GM12873 (cell line): ENCODE measurements around the gene AKT1.
A peak's percentile ranks its signal among the peaks of the same experiment; 100 is the strongest.

Source experiments
- TF ChIP-seq, protein P1 (sequence below): IDR thresholded peaks from 2 replicates; pipeline ENCODE4 v1.5.1; 2012; ENCODE audit warnings: low read depth, mild to moderate bottlenecking, moderate library complexity, low read length, control low read depth; ENCODE audit not compliant: insufficient read depth; ENCODE audit errors: missing control alignments

Gene AKT1

DNA sequence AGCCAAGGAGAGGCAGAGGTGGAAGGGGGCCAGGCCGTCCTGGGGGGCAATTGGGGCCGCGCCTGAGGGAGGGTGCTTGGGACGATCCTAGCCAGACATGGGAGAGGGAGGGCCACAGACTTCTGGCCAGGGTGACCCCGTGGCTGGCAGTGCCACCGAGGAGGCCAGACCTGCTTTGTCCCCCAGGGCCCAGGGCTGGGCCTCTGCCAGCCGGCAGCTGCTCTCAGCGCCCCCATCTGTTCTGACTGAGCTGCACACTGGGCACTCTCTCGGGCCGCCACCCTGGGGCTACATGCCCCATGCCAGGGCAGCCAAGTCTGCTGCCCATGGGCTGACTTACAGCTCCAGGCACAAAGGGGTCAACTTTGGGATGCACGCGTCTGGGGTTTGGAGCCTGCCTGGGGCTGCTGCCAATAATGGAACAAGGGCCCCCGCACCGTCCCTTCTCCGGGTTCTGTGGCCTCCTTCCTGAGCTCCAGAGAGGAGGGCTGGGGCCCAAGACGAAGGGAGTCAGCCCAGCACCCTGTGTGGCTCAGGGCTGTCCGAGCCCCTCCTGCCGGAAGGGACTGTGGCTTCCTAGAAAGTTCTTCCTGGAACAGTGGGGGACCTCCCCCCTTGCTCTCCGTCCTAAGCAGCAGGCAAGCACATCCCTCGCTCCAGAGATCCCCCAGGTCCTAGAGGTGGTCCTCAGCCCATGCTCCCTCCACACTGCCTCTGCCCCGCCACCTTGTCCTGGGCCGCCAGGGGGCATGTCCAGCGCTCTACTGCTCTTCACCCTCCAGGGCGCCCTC, 70.4 kb downstream of the AKT1 start:
- TF ChIP-seq, protein P1, sequence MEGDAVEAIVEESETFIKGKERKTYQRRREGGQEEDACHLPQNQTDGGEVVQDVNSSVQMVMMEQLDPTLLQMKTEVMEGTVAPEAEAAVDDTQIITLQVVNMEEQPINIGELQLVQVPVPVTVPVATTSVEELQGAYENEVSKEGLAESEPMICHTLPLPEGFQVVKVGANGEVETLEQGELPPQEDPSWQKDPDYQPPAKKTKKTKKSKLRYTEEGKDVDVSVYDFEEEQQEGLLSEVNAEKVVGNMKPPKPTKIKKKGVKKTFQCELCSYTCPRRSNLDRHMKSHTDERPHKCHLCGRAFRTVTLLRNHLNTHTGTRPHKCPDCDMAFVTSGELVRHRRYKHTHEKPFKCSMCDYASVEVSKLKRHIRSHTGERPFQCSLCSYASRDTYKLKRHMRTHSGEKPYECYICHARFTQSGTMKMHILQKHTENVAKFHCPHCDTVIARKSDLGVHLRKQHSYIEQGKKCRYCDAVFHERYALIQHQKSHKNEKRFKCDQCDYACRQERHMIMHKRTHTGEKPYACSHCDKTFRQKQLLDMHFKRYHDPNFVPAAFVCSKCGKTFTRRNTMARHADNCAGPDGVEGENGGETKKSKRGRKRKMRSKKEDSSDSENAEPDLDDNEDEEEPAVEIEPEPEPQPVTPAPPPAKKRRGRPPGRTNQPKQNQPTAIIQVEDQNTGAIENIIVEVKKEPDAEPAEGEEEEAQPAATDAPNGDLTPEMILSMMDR, result peak; percentile 19

DNA sequence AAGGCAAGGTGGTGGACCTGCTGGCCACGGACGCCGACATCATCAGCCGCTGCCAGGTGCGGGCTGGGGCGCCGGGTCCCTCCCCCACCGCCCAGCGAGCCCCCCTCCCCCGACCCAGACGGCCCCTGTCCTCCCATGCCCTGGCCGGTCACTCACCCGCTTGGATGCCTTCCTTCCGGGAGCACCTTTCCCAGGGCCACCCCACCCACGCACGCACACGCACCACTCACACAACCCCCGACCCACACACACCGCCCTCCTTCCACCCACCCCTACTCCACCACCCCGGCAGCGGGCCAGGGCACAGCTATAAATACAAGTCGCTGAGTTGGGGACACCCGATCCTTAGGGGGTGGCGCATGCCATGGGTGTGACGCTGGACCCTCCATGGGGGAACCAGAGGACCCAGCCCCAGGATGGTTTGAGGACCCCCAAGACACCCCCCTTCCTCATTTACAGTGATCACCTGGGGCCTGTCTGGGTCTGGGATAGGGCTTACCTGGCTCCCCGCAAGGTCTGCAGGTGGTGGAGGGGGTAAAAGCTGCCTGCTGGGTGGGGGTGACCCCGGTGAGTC, 71.1 kb downstream of the AKT1 start:
- TF ChIP-seq, protein P1, result no peak

DNA sequence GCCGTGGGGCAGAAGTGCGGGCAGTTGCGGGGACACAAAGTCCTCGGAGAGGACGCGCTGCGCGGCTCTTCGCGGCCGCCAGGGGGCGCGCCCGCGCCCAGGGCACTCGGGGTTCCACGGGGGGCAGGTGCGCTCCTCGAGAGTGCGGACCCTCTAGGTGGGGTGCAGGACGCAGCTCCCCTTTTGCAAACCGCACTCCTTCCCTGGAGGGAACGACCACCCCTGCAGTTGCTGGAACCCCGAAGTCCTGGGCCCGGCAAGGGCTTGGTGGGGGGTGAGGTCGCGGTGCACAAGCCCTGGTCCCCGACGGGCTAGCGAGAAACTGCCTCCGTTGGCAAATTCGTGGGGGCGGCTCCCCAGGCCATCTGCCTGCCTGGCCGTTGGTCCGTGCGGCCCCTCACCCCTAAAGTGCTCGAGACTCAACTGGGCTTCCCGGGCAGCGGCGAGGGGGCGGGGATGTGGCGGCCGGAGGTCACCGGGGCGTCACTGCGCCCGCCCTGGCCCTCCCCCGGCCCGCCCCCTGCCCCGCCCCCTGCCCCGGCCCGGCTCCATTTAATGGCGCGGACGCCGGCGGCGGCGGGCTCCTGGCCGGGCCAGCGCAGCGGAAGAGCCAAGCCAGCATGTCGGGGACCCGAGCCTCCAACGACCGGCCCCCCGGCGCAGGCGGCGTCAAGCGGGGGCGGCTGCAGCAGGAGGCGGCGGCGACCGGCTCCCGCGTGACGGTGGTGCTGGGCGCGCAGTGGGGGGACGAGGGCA, 71.7 kb downstream of the AKT1 start, which contains the start of gene ADSS1:
ADSS1 (plus strand) TSS at position 579 of the 756 bp plus-strand sequence; CDS start at position 621, 42 bp downstream.
- TF ChIP-seq, protein P1, result peak; percentile 98

DNA sequence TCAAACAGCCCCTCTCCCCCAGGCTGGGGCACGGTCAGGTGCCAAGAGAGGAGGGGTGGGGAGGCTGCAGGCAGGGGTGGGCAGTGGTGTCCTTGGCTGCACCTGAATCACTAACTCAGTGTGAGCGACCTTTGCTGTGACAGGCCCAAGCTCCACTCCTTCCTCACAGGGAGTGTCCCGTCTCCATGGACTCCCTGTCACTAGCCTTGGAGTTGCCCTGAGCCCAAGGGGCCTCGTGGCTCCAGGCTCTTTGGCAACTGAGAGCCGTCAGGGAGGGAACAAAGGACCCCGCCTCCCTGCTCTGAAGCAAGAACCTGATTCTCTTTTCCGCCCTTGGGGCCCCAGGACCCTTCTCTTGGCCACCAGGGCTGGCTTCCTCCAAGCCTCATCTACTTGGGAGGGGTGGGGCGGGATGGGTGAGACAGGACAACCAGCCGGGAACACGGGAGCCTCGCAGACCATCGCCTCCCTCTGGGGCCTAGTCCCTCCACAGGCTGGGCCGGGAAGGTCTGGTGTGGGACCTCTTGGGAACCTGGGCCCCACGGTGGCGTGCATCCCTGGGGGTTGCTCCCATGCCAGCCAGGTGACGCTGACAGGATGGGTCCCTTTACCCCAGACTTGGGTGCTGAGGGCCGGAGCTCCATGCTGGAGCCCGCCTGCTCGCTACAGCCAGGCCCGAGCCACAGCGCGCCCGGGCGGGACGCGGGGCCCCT, 72.5 kb downstream of the AKT1 start:
- TF ChIP-seq, protein P1, result no peak

DNA sequence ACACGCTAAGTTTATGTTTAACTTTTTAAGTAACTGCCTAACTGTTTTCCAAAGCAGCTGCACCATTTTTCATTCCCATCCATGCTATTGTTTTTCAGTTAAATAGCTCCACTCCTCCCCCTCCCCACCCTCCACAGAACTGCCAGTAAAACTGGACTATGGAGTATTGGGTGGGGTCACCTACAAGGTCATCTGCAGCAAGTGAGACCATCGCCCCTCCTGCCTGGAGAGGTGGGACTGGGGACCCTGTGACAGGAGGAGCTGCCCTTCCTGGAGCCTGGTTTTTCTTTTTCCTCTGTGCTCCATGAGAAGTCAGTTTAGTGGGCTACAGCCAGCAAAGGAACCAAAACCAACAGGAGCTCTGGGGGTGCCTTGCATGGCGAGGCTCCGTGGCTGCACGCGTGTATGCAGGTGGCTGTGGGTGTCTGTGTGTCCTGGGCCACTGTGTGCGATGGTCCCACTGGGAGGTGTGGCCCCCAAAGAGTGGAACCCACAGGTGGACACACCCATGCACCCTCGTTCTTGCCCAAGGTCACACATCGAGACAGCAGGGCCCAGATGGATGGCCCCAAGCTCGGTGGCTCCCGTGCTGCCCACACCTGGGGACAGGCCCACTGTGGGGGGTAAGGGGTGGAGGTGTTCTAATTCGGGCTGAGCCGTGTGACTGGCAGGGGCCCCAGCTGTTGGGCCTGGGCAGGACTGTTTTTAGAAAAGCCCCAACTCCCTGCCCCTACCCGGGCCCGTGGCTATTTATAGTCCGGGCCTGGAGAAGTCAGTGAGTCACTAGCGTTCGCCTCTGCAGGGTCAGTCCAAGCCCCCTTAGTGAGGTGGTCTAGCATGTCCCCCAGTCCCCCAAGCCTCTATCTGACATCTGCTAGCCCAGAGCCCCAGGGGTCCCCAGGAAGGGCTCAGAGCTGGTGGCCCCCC, 73.8 kb downstream of the AKT1 start:
- TF ChIP-seq, protein P1, result no peak
